ENCODE measurements around the gene TTLL3.
"Not testable (repeated sequence)": the region's sequence is repeated elsewhere in the genome, so short reads cannot be mapped to it uniquely, and the experiment has no call there.

The TTLL3 gene

GRCh38 chr3:9809615-9810432, at the start of gene TTLL3:
TSS of gene TTLL3 (plus strand) at chr3:9810262. CDS start at chr3:9810662, 400 bp downstream.
- peak in 1 of 2 donors; percentile 19 for DNase-seq (ENCODE audit: low read depth in 2 of 2, low spot score in 1 of 2)

GRCh38 chr3:9760779-9761505, 49.1 kb upstream of the TTLL3 start:
- no peak for DNase-seq (ENCODE audit: low read depth in 2 of 2, low spot score in 1 of 2)

DNA sequence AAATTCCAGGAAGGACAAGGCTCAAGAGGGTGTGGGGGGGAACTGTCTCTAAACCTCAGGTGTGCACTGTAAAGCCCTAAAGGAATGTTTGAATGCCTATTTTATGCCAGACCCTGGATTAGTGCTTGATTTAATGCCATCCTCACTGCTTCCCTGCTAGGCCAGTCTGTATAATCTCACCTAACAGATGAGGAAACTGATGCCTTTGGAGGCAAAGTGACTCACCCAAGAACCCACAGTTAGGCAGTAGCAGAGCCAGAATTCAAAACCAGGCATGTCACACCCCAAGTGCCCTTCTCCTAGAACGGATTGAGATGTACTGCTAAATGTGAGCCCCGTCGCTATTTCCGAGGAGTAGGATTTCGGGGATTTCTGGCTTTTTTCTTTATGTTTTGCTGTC, 48.1 kb upstream of the TTLL3 start:
- DNase-seq (ENCODE audit: low read depth in 2 of 2, low spot score in 1 of 2), result no peak

GRCh38 chr3:9762871-9763270, 47.2 kb upstream of the TTLL3 start:
- DNase-seq (ENCODE audit: low read depth in 2 of 2, low spot score in 1 of 2), result no peak

DNA sequence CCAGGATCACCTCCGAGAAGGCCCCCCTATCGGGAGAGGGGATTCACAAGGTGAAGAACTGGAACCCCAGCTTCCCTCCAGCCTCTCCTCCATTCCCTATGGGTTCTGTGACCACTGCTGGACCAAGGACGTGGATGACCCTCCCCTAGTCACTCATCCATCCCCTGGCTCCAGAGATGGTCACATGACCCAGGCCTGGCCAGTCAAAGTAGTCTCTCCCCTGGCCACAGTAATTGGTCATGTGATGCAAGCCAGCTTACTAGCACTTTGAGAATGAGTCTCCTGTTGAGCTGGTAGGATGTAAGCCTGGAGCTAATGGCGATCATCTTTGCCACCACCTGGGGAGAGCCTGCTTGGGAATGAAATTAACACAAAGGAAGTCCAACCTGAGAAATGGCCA, 44.2 kb upstream of the TTLL3 start:
- no peak for DNase-seq (ENCODE audit: low read depth in 2 of 2, low spot score in 1 of 2)

- DNase-seq (ENCODE audit: low read depth in 2 of 2, low spot score in 1 of 2), result no peak
These were observed 42.6 kb upstream of the TTLL3 start for GRCh38 chr3:9767418-9767817.

- DNase-seq (ENCODE audit: low read depth in 2 of 2, low spot score in 1 of 2), result no peak
These were observed 41.8 kb upstream of the TTLL3 start for GRCh38 chr3:9768141-9768775.

- DNase-seq (ENCODE audit: low read depth in 2 of 2, low spot score in 1 of 2), result no peak
These were observed 41.0 kb upstream of the TTLL3 start for GRCh38 chr3:9769012-9769411.

DNA sequence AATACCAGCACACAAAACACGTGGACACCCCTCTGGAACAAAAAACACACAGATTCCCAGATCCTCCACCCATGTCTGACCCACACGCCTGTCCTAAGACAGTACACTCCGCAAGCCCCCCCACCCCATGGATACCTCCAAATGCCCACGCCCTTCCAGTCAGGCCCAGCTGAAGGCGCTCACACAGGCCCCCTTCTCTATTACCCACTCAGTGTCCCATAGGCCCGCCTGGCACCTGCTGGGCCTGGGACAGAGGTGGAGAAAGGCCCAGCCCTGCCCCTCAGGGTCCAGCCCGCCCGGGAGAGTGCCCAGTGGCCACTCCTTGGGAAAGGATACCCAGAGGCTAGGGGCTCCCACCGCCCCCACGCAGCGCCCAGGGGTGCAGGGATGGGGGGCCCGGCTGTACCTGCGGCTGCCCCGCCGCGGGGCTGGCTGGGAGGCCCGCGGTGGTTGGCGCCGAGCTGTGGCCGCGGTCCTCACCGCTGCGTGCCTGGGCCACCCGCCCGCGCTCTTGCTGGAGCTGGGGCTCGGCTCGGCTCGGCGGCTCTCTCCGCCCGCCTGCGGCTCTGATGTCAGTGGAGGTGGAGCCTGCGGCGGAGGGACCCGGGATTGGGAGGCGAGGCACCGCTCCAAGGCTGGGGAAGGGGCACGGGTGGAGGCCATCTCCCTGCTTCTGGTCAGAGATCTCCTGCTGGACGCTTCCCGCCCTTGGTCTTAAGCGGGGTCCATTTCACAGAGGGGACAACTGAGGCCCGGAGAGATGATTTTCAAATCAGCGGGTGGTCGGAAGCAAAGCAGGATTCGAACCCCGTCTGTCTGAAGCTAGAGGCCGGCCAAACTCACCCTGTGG, 40.4 kb upstream of the TTLL3 start, which contains the start of gene CAMK1:
CAMK1 (minus strand) TSS at position 522 of the 850 bp plus-strand sequence. CDS start 2,198 bp downstream, outside the sequence.
- peak in 1 of 2 donors; percentile 21 for DNase-seq (ENCODE audit: low read depth in 2 of 2, low spot score in 1 of 2)

DNA sequence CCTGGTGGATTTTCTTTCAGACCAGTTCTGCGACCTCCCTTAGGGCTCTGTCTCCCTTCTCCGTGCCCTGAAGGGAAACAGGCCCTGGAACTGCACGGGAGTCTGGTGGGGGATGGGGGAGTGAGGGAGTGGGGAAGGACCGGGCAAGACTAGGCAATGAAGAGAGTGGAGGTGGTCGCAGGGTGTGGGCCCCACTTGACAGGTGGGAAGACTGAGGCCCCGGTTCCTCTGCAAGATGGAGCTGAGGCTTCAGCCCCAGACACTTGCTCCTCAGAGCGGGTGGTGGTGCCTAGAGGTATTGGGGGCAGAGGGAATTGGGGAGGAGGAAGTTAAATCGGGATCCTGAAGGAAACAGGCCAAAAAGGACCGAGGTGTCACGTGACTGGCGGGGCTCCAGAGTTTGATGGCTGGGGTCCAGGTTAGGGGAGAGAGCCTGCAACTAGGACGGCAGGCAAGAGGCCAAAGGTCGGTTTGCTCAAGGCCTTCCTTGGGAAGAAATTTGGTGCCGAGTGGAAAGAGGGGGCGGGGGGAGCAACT, 39.7 kb upstream of the TTLL3 start:
- DNase-seq (ENCODE audit: low read depth in 2 of 2, low spot score in 1 of 2), result no peak

GRCh38 chr3:9771007-9771406, 39.1 kb upstream of the TTLL3 start:
- DNase-seq (ENCODE audit: low read depth in 2 of 2, low spot score in 1 of 2), result not testable (repeated sequence)

GRCh38 chr3:9776896-9777693, 33.0 kb upstream of the TTLL3 start:
- no peak for DNase-seq (ENCODE audit: low read depth in 2 of 2, low spot score in 1 of 2)

- DNase-seq (ENCODE audit: low read depth in 2 of 2, low spot score in 1 of 2), result no peak
These were observed 32.4 kb upstream of the TTLL3 start for GRCh38 chr3:9777694-9778021.

DNA sequence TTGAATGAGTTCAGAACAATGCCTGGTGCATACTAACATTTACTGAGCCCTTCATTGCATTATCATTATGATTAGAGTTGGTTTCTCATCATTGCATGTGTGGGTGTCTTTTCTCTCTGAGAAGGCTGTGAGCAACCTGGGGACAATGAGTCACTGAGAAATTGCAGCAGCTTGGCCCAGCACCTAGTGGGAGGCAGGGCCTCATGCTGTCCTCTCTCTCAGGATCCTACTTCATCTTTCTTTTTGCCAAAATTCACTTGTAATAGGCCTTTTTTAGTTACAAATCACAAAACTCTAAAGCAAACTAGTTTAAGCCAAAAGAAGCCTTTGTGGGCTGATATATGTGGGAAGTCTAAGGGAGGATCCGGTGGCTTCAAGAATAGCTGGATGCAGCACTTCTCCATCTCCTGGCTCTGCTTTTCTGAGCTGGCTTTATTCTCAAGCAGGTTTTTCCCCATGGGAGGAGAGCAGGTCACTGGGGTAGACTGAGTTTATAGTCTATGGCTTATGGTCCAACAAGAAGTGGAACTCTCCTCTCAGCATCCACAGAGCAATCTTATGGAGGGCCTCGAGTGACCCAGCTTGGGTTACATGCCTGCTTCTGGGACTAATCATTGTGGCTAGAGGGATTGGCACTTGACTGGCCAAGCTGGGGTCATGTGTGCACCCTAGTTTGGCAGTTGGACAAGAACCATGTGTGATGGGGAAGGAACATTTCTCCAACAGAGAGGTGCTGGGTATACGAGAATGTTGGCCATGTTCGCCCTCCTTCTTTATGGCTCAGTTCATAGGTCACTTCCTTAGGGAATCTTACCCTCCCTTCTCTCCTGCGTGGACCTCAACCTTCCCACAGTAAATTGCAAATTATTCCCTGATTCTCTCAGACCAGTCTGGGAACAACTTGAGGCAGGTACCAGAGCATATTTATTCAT, 31.7 kb upstream of the TTLL3 start:
- peak in 1 of 2 donors; percentile 36 for DNase-seq (ENCODE audit: low read depth in 2 of 2, low spot score in 1 of 2)

DNA sequence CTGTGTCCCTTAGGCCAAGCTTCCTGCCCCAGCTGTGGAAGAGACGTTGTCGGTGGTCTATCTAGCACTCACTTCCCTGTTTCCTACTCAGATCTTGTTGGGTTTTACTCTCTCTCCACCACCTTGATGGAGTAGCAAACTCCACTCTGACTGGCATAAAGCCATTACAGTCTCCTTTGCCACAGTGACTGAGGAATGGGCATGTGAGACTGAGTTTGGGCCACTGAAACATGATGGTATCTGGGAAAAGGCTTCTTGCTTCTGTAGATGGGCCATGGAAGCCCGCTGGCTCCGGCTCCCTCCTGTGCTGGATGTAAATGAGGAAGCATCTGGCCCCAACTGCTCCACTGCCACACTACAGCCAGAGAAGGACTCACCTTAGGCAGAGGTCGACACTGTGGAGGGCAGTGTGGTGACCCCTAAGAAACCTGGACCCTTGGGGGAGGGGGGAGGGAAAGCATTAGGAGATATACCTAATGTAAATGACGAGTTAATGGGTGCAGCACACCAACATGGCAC, 30.9 kb upstream of the TTLL3 start:
- no peak for DNase-seq (ENCODE audit: low read depth in 2 of 2, low spot score in 1 of 2)

DNA sequence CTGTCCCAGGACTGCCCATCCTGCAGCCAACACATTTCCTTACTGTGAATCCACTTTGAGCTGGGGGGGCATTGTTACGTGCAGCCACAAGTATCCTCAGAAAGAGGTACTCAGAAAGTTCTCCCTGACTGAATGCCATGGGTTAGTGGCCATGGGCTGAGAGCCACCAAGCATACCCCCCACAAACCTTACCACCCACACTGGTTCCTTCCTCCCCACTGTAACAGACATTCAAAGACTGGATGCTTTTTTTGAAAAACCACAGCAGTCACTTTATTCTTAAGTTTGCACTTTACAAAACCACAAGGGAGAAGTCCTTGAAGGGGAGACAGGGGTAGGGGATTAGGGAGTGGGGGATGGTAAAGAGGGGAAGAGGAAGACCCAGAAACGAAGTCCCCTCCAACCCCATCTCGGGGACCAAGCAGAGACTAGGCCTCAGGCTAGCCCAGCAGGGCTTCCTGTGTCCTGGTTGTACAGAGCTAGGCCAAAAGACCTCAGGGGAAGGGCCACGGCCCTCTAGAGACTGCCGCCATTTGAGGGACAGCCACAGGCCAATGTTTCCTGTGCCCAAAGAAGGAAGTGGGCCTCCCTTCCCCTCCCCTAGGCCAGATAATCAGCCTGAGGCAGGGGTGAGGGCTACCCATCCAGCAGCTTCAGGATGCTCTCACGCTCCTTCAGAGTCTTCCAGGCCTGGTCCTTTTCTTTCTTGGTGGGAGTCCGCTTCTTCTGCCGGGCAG, 30.2 kb upstream of the TTLL3 start:
- no peak for DNase-seq (ENCODE audit: low read depth in 2 of 2, low spot score in 1 of 2)

DNA sequence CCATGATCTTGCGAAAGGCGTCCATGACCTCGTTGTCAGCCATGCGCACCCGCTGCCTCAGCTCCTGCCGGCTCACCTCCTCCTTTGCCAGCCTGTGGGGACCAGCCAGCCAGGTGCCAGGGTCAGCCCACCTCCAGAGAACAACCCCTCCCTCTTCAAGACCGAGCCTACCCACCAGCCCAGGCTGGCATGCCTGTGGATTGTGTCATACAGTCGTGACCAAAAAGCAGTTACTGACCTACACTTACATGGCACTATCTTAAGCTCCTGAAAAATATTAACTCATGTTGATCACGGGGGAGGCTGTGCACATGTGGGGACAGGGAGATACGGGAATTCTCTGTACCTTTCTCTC, 29.6 kb upstream of the TTLL3 start:
- DNase-seq (ENCODE audit: low read depth in 2 of 2, low spot score in 1 of 2), result no peak

- DNase-seq (ENCODE audit: low read depth in 2 of 2, low spot score in 1 of 2), result no peak
These were observed 29.2 kb upstream of the TTLL3 start for GRCh38 chr3:9780910-9781309.
